PFSK-1 (cell line): ENCODE measurements around the gene FGD3.

Source experiments
- POLR2AphosphoS5 ChIP-seq: IDR thresholded peaks from 2 replicates; pipeline ENCODE4 v1.6.1; 2012; ENCODE audit warnings: low read depth, mild to moderate bottlenecking, control low read depth, low read length, moderate library complexity
- SIN3A ChIP-seq: IDR thresholded peaks from 2 replicates; pipeline ENCODE4 v1.6.1; 2012; ENCODE audit warnings: mild to moderate bottlenecking, low read length, moderate library complexity, borderline replicate concordance; ENCODE audit not compliant: insufficient read depth
- TAF1 ChIP-seq: IDR thresholded peaks from 2 replicates; pipeline ENCODE4 v1.6.1; 2012; ENCODE audit warnings: low read length, control low read depth, borderline replicate concordance; ENCODE audit not compliant: insufficient read depth
- TF ChIP-seq, protein P1 (sequence below), 2 experiments: IDR thresholded peaks; 2 replicates each; pipeline versions ENCODE4 v1.6.1 to v1.8.0; 2011 to 2012; ENCODE audit warnings: low read depth in 2 of 2, low read length in 2 of 2, control low read depth in 1 of 2, inconsistent platforms in 1 of 2, mild to moderate bottlenecking in 1 of 2, moderate library complexity in 1 of 2; ENCODE audit not compliant: insufficient read depth in 1 of 2

DNA sequence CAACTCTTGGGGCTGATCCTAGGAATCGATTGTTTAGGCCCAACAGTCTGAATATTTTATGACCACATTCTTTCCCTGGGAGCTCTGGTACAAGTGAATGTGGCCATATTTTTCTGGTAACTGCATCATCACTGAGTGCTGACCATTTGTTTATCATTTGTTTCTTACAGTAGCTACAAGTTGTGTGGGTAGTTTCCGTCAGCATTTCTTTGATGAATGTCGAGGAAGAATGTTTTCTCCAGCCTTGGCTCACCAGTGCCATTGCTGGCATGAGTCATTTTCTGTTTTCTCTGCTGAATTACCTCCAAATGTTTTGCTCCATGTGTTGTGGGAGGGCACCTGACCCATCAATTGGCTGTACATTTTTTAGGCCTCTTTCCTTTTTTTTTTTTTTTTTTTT lies 134.6 kb downstream of the FGD3 start:
- TF ChIP-seq, protein P1, sequence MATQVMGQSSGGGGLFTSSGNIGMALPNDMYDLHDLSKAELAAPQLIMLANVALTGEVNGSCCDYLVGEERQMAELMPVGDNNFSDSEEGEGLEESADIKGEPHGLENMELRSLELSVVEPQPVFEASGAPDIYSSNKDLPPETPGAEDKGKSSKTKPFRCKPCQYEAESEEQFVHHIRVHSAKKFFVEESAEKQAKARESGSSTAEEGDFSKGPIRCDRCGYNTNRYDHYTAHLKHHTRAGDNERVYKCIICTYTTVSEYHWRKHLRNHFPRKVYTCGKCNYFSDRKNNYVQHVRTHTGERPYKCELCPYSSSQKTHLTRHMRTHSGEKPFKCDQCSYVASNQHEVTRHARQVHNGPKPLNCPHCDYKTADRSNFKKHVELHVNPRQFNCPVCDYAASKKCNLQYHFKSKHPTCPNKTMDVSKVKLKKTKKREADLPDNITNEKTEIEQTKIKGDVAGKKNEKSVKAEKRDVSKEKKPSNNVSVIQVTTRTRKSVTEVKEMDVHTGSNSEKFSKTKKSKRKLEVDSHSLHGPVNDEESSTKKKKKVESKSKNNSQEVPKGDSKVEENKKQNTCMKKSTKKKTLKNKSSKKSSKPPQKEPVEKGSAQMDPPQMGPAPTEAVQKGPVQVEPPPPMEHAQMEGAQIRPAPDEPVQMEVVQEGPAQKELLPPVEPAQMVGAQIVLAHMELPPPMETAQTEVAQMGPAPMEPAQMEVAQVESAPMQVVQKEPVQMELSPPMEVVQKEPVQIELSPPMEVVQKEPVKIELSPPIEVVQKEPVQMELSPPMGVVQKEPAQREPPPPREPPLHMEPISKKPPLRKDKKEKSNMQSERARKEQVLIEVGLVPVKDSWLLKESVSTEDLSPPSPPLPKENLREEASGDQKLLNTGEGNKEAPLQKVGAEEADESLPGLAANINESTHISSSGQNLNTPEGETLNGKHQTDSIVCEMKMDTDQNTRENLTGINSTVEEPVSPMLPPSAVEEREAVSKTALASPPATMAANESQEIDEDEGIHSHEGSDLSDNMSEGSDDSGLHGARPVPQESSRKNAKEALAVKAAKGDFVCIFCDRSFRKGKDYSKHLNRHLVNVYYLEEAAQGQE (IDR thresholded peaks at IDR 0.05; ENCODE audit: insufficient read depth in 1 of 2, low read depth in 2 of 2, low read length in 2 of 2): no peak
- TF ChIP-seq TAF1: no peak
- TF ChIP-seq POLR2AphosphoS5: no peak
- TF ChIP-seq SIN3A: no peak
